HUES6 (cell line): ENCODE results near the gene KIRREL3.

Experiments used
- H3K27ac ChIP-seq: 2 replicates; pipeline ENCODE4 v1.7.0; 2013; ENCODE audit warnings: low read depth, mild to moderate bottlenecking, low read length, inconsistent platforms
- H3K27me3 ChIP-seq: 2 replicates; pipeline ENCODE4 v1.6.1; 2013; ENCODE audit warnings: low read length; ENCODE audit not compliant: control insufficient read depth, insufficient read depth
- H3K36me3 ChIP-seq: 2 replicates; pipeline ENCODE4 v1.6.1; 2013; ENCODE audit warnings: low read length; ENCODE audit not compliant: control insufficient read depth, insufficient read depth
- H3K4me1 ChIP-seq: 2 replicates; pipeline ENCODE4 v1.6.1; 2013; ENCODE audit warnings: low read length; ENCODE audit not compliant: control insufficient read depth, insufficient read depth
- H3K4me3 ChIP-seq: 2 replicates; pipeline ENCODE4 v1.5.1; 2013; ENCODE audit warnings: low read depth, low read length
- H3K9ac ChIP-seq: one replicate; pipeline ENCODE4 v1.6.1; 2013; ENCODE audit warnings: mild to moderate bottlenecking, low read length
- H3K9me3 ChIP-seq: 2 replicates; pipeline ENCODE4 v1.6.1; 2013; ENCODE audit warnings: low read depth, low read length; ENCODE audit not compliant: control insufficient read depth, insufficient read depth

Gene KIRREL3

GRCh38 chr11:126997641-126998040 lies 2.9 kb downstream of the KIRREL3 start:
- H3K4me3 ChIP-seq: no peak overlapping the region
- no peaks in the 10 kb centered on the region for H3K9me3 ChIP-seq
- H3K9ac ChIP-seq: no peak overlapping the region
- H3K27me3 ChIP-seq: peaks cover 100% of the 10 kb centered on the region
- peaks cover 21% of the 10 kb centered on the region for H3K4me1 ChIP-seq
- H3K27ac ChIP-seq: no peak overlapping the region
- H3K36me3 ChIP-seq: no peaks in the 10 kb centered on the region

GRCh38 chr11:126997196-126997595 lies 3.4 kb downstream of the KIRREL3 start:
- Histone ChIP-seq H3K9ac (no peak overlapping the region), H3K36me3 (no peaks in the 10 kb centered on the region), H3K4me3 (no peak overlapping the region), H3K4me1 (peaks cover 16% of the 10 kb centered on the region), H3K9me3 (no peaks in the 10 kb centered on the region), H3K27ac (no peak overlapping the region), H3K27me3 (peaks cover 100% of the 10 kb centered on the region)

- Histone ChIP-seq H3K9ac (no peak overlapping the region), H3K27ac (no peak overlapping the region), H3K36me3 (no peaks in the 10 kb centered on the region), H3K4me1 (peaks cover 8% of the 10 kb centered on the region), H3K9me3 (no peaks in the 10 kb centered on the region), H3K4me3 (no peak overlapping the region), H3K27me3 (peaks cover 98% of the 10 kb centered on the region)
Observed at GRCh38 chr11:126996036-126996804, 4.3 kb downstream of the KIRREL3 start.

- no peaks in the 10 kb centered on the region for H3K36me3 ChIP-seq
- peaks cover 6% of the 10 kb centered on the region; the same call in 1 of the 2 replicates for H3K4me1 ChIP-seq
- no peak overlapping the region for H3K9ac ChIP-seq
- no peak overlapping the region for H3K4me3 ChIP-seq
- no peak overlapping the region for H3K27ac ChIP-seq
- H3K9me3 ChIP-seq: no peaks in the 10 kb centered on the region
- H3K27me3 ChIP-seq: peaks cover 89% of the 10 kb centered on the region
Observed at GRCh38 chr11:126993599-126993998, 7.0 kb downstream of the KIRREL3 start.

- peaks cover 6% of the 10 kb centered on the region; the same call in 1 of the 2 replicates for H3K4me1 ChIP-seq
- no peak overlapping the region for H3K27ac ChIP-seq
- H3K9ac ChIP-seq: no peak overlapping the region
- H3K27me3 ChIP-seq: peaks cover 81% of the 10 kb centered on the region
- no peaks in the 10 kb centered on the region for H3K36me3 ChIP-seq
- no peaks in the 10 kb centered on the region for H3K9me3 ChIP-seq
- H3K4me3 ChIP-seq: no peak overlapping the region
Observed at GRCh38 chr11:126992804-126993111, 7.8 kb downstream of the KIRREL3 start.

GRCh38 chr11:126992065-126992803 lies 8.3 kb downstream of the KIRREL3 start:
- no peaks in the 10 kb centered on the region for H3K9me3 ChIP-seq
- peaks cover 76% of the 10 kb centered on the region for H3K27me3 ChIP-seq
- H3K4me1 ChIP-seq: peaks cover 6% of the 10 kb centered on the region; the same call in 1 of the 2 replicates
- H3K9ac ChIP-seq: no peak overlapping the region
- H3K36me3 ChIP-seq: no peaks in the 10 kb centered on the region
- no peak overlapping the region for H3K27ac ChIP-seq
- H3K4me3 ChIP-seq: no peak overlapping the region

- Histone ChIP-seq H3K4me3 (no peak overlapping the region), H3K27me3 (peaks cover 69% of the 10 kb centered on the region), H3K9me3 (no peaks in the 10 kb centered on the region), H3K9ac (no peak overlapping the region), H3K36me3 (no peaks in the 10 kb centered on the region), H3K4me1 (peaks cover 6% of the 10 kb centered on the region; the same call in 1 of the 2 replicates), H3K27ac (no peak overlapping the region)
Observed at GRCh38 chr11:126991596-126991995, 9.0 kb downstream of the KIRREL3 start.

- Histone ChIP-seq H3K9me3 (no peaks in the 10 kb centered on the region), H3K9ac (no peak overlapping the region), H3K27me3 (peaks cover 62% of the 10 kb centered on the region), H3K4me1 (peaks cover 6% of the 10 kb centered on the region; the same call in 1 of the 2 replicates), H3K4me3 (no peak overlapping the region), H3K36me3 (no peaks in the 10 kb centered on the region), H3K27ac (no peak overlapping the region)
Observed at GRCh38 chr11:126990716-126991480, 9.7 kb downstream of the KIRREL3 start.

GRCh38 chr11:126989942-126990715 lies 10.4 kb downstream of the KIRREL3 start:
- Histone ChIP-seq H3K27ac (no peak overlapping the region), H3K9ac (no peak overlapping the region), H3K4me3 (peak overlapping the region; percentile 33; the same call in 1 of the 2 replicates), H3K36me3 (no peaks in the 10 kb centered on the region), H3K9me3 (no peaks in the 10 kb centered on the region), H3K27me3 (peaks cover 55% of the 10 kb centered on the region), H3K4me1 (peaks cover 6% of the 10 kb centered on the region; the same call in 1 of the 2 replicates)

GRCh38 chr11:126988655-126989054 lies 11.9 kb downstream of the KIRREL3 start:
- H3K9ac ChIP-seq: no peak overlapping the region
- H3K27me3 ChIP-seq: peaks cover 40% of the 10 kb centered on the region
- H3K4me3 ChIP-seq: no peak overlapping the region
- no peaks in the 10 kb centered on the region for H3K9me3 ChIP-seq
- H3K27ac ChIP-seq: no peak overlapping the region
- H3K4me1 ChIP-seq: peaks cover 6% of the 10 kb centered on the region; the same call in 1 of the 2 replicates
- no peaks in the 10 kb centered on the region for H3K36me3 ChIP-seq
